Chondrocyte (in vitro differentiated cells): ENCODE data around the gene BNC2. TPM values are rescaled to one million over a fixed set of nuclear protein-coding genes. Genes with fewer than 3 reads are reported as not detected.

Source experiments
- DNase-seq: peaks from one replicate; pipeline ENCODE4 v3.0.0; 2021; ENCODE audit warnings: mixed read lengths, low spot score
- H3K27ac Mint-ChIP-seq: one replicate; pipeline ENCODE4 v1.8.0; 2021; ENCODE audit warnings: mild to moderate bottlenecking, moderate library complexity, mixed read lengths; ENCODE audit not compliant: unreplicated experiment
- H3K27me3 Mint-ChIP-seq: 2 replicates; pipeline ENCODE4 v1.8.0; 2021; ENCODE audit warnings: low read depth, mixed read lengths
- H3K36me3 Mint-ChIP-seq: 2 replicates; pipeline ENCODE4 v1.8.0; 2021; ENCODE audit warnings: low read depth, mixed read lengths
- H3K4me1 Mint-ChIP-seq: 2 replicates; pipeline ENCODE4 v1.8.0; 2021; ENCODE audit warnings: low read depth, mild to moderate bottlenecking, mixed read lengths
- H3K4me3 Mint-ChIP-seq: one replicate; pipeline ENCODE4 v1.8.0; 2021; ENCODE audit warnings: mild to moderate bottlenecking, moderate library complexity, mixed read lengths; ENCODE audit not compliant: unreplicated experiment
- H3K9me3 Mint-ChIP-seq: 2 replicates; pipeline ENCODE4 v1.8.0; 2021; ENCODE audit warnings: low read depth, mixed read lengths
- total RNA-seq: library from RNA; stranded (reverse); gene quantifications from 3 replicates; pipeline ENCODE4 v1.2.1, GENCODE V29; 2021
- TF ChIP-seq, protein P1 (sequence below): fragments of 200-600 bp; sonication (generic); IDR thresholded peaks from 2 replicates; pipeline ENCODE4 v1.5.0; 2021; ENCODE audit warnings: antibody characterized with exemption, mild to moderate bottlenecking, moderate library complexity

BNC2 gene
- total RNA-seq, 1 donor from 2014 or later, result 17.8 TPM

DNA sequence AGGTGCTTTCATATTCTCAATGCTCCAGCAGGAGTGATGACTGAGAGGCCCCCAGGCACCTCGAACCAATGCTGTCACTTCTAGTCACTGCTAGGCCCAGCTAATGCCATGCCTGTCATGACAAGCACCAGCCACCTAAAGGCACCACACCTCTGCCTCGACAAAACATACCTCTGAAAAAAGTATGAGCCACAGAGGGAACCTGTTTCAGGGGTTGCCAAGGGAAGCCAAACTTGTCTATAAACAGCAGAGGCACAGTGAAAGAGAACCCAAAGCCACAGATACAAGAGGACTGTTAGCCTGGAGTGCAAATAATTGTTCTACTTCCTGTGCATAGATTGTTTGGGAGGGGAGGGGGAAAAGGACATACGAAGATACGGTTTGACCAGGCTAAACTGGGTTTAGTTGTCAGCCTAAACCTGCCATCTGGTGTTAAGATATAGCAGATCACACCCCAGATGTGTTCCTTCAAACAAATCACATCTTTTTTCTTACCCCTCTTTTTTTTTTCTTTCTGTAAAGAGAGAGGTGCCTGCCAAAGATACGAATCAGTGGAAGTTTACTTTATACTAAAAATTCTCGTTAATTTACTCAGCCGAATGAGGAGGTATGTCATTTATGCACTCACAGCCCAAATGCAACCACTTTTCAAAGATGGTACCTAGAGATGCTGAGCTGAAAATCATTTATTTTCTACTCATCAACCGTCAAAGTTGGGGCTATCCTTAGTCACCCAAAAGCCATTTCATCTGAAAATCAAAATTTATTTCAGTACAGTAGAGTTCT is 45.7 kb downstream of the BNC2 start:
- H3K9me3 Mint-ChIP-seq, result no peaks in the 10 kb centered on the region
- H3K36me3 Mint-ChIP-seq, result no peaks in the 10 kb centered on the region
- peak overlapping the region; percentile 67 for H3K27ac Mint-ChIP-seq
- no peak overlapping the region for H3K4me3 Mint-ChIP-seq
- DNase-seq, result no peak
- TF ChIP-seq, protein P1, sequence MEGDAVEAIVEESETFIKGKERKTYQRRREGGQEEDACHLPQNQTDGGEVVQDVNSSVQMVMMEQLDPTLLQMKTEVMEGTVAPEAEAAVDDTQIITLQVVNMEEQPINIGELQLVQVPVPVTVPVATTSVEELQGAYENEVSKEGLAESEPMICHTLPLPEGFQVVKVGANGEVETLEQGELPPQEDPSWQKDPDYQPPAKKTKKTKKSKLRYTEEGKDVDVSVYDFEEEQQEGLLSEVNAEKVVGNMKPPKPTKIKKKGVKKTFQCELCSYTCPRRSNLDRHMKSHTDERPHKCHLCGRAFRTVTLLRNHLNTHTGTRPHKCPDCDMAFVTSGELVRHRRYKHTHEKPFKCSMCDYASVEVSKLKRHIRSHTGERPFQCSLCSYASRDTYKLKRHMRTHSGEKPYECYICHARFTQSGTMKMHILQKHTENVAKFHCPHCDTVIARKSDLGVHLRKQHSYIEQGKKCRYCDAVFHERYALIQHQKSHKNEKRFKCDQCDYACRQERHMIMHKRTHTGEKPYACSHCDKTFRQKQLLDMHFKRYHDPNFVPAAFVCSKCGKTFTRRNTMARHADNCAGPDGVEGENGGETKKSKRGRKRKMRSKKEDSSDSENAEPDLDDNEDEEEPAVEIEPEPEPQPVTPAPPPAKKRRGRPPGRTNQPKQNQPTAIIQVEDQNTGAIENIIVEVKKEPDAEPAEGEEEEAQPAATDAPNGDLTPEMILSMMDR, result peak; percentile 60
- no peaks in the 10 kb centered on the region for H3K27me3 Mint-ChIP-seq
- H3K4me1 Mint-ChIP-seq, result peaks cover 56% of the 10 kb centered on the region

DNA sequence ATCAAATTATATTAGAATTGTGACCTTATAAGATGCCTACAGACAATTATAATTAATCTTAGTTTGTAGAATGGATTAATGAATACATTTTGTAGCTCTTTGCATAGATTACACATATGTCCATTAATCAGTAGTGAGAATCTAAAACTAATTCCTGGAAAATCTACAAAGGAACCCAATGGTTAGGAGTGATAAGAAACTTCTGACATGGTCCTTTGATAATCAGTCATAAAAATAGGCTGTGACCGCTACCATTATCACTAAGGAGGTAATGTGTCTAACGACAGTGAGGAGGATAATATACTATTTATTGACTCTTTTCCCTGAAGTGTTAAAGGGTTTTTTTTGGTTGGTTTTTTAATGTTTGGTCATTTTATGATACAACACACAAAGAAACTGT is 46.6 kb downstream of the BNC2 start:
- peaks cover 50% of the 10 kb centered on the region for H3K4me1 Mint-ChIP-seq
- no peaks in the 10 kb centered on the region for H3K9me3 Mint-ChIP-seq
- no peaks in the 10 kb centered on the region for H3K36me3 Mint-ChIP-seq
- H3K27me3 Mint-ChIP-seq, result no peaks in the 10 kb centered on the region
- no peak for DNase-seq
- no peak overlapping the region for H3K4me3 Mint-ChIP-seq
- TF ChIP-seq, protein P1, result no peak
- no peak overlapping the region for H3K27ac Mint-ChIP-seq

DNA sequence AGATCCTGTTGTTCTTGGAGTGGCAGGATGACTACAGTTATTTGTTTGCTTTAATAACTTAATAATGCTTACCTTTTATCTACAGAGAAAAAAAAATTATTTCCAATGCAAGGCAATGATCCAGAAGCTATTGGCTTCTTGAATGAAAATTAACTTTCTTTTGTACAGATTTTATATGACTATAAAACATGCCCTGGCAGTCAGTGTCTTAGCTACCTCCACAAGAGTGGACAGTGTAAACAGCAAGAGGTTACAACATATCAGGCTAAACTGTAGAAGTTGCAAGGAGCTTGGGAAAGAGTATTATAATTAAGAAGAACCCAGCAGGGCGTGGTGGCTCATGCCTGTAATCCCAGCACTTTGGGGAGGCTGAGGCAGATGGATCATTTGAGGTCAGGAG is 49.1 kb downstream of the BNC2 start:
- H3K4me3 Mint-ChIP-seq, result no peak overlapping the region
- TF ChIP-seq, protein P1, result no peak
- H3K27me3 Mint-ChIP-seq, result no peaks in the 10 kb centered on the region
- no peaks in the 10 kb centered on the region for H3K9me3 Mint-ChIP-seq
- DNase-seq, result no peak
- H3K36me3 Mint-ChIP-seq, result no peaks in the 10 kb centered on the region
- no peak overlapping the region for H3K27ac Mint-ChIP-seq
- peaks cover 26% of the 10 kb centered on the region for H3K4me1 Mint-ChIP-seq

DNA sequence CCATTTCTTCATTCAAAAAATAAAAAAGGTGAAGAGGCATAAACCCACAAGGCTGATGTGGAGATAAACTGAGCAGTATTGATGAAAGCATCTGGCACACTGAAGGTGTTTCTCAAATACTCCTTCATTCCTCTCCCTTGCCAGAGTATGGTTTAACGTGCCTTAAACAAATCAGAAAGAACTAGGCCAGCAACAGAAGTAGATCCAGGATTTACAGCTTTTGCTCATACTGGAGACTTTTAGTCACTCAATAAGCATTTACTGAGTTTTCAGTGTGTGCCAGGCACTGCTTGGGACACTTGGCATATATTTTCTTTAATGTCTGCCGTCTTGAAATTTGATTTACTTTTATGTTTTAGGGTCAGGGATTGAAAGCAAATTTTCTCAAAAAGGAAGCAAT is 53.0 kb downstream of the BNC2 start:
- H3K36me3 Mint-ChIP-seq, result no peaks in the 10 kb centered on the region
- DNase-seq, result no peak
- peaks cover 5% of the 10 kb centered on the region for H3K4me1 Mint-ChIP-seq
- no peak overlapping the region for H3K27ac Mint-ChIP-seq
- no peaks in the 10 kb centered on the region for H3K9me3 Mint-ChIP-seq
- no peaks in the 10 kb centered on the region for H3K27me3 Mint-ChIP-seq
- TF ChIP-seq, protein P1, result no peak
- H3K4me3 Mint-ChIP-seq, result no peak overlapping the region

DNA sequence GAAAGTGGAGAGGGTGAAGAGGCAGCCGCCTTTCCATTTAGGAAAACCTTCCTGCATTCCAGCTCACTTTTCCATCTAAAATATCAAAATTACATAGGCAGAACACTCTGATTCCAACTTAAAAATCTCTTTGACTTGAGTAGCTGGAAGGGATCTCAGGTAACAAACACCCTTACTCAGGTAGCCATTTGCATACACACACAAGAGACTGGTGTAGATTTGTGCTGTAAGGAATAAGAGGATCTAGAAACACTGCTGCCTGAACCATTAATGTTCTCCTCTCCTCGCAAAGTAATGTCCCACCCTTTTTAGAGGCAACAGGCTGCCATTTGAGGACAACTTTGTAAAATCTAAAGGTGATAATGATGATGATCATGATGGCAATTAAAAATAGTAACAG is 53.5 kb downstream of the BNC2 start:
- Mint-ChIP-seq H3K4me3 (no peak overlapping the region), H3K27me3 (no peaks in the 10 kb centered on the region), H3K27ac (no peak overlapping the region), H3K9me3 (no peaks in the 10 kb centered on the region), H3K4me1 (no peaks in the 10 kb centered on the region), H3K36me3 (no peaks in the 10 kb centered on the region)
- no peak for DNase-seq
- TF ChIP-seq, protein P1, result no peak
